Measurements from ENCODE around the gene CSKMT.

Gene CSKMT

GRCh38 chr11:62645946-62646824, 18.9 kb upstream of the CSKMT start, which contains the start of gene GANAB:
Gene GANAB, minus strand, starts transcription at chr11:62646613. Its CDS starts 14 bp downstream, at chr11:62646599.
- Histone ChIP-seq H3K27me3 (ENCODE audit: insufficient read depth, low read length, poor library complexity) (no peaks in the 10 kb centered on the region), H3K4me3 (ENCODE audit: low read length) (peak within 1 kb of the TSS; percentile 96), H3K56ac (ENCODE audit: low read length) (peak within 1 kb of the TSS; percentile 98), H2BK15ac (replicated peaks; ENCODE audit: low read depth) (no peak within 1 kb of the TSS), H4K8ac (ENCODE audit: low read depth, low read length) (peak within 1 kb of the TSS; percentile 94), H3K23ac (ENCODE audit: low read length) (peak within 1 kb of the TSS; percentile 48), H3K79me2 (ENCODE audit: control insufficient read depth, insufficient read depth, low read length) (peaks cover 25% of the 10 kb centered on the region), H3K18ac (ENCODE audit: low read length) (peak within 1 kb of the TSS; percentile 99), H3K9ac (ENCODE audit: low read length) (peak within 1 kb of the TSS; percentile 99), H4K5ac (ENCODE audit: low read length) (peak within 1 kb of the TSS; percentile 71), H3K4me2 (ENCODE audit: low read length) (peak within 1 kb of the TSS; percentile 99), H2BK120ac (ENCODE audit: low read depth, low read length) (peak within 1 kb of the TSS; percentile 0), H3K36me3 (ENCODE audit: control insufficient read depth, insufficient read depth, low read length) (peaks cover 10% of the 10 kb centered on the region), H2BK5ac (ENCODE audit: low read length) (peak within 1 kb of the TSS; percentile 67), H3K4me1 (ENCODE audit: control insufficient read depth, low read depth, low read length) (no peaks in the 10 kb centered on the region), H2AK5ac (ENCODE audit: low read length) (peak within 1 kb of the TSS; percentile 87), H3K4ac (ENCODE audit: low read depth, low read length) (peak within 1 kb of the TSS; percentile 99), H3K27ac (ENCODE audit: low read depth, low read length) (peak within 1 kb of the TSS; percentile 90), H3K79me1 (ENCODE audit: low read length) (peaks cover 19% of the 10 kb centered on the region)
- no CpG with 5 or more reads among the region's 73 CpGs for WGBS (ENCODE audit: extremely low coverage, insufficient coverage, low lambda C conversion rate)
- peak; percentile 99 for DNase-seq

DNA sequence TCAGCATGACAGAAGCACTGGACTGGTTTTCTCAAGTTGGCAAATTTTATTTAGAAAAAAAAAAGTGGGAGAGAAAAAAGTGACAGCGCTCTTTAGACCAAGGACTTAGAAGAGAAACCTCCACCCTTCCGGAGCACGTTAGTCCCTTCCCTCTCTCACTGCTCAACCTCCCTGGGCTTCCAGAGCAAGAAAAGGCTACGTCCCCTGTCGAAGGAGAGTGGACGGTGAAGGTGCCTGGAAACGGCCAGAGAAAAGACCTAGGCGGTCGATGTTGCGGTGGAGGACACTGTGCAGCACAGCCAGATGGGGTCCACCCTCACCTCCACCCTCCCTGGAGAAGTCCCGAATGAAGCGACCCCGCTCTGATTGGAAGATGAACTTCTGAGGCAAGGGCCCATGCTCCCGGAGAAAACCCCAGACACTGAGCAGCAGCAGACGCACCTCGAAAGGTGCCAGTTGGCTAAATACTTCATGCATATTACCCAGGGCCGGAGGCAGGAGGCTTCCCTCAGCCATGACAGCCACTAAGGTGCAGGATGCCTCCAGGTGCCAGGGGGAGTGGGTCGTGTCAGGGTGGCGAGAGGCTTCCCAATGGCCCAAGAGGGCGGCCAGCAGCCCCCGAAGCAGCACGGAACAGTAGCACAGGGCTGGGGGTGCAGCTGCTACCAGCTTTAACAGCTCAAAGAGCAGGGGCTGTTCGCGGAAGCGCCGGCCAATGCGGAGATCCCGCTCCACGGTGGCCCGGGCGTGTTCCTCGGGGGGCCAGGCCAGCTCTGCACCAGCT, 18.1 kb upstream of the CSKMT start:
- peaks cover 28% of the 10 kb centered on the region for H3K79me2 ChIP-seq (ENCODE audit: control insufficient read depth, insufficient read depth, low read length)
- H4K5ac ChIP-seq (ENCODE audit: low read length) = no peak overlapping the region
- peak overlapping the region; percentile 56 for H3K56ac ChIP-seq (ENCODE audit: low read length)
- no peak overlapping the region for H3K18ac ChIP-seq (ENCODE audit: low read length)
- H2BK5ac ChIP-seq (ENCODE audit: low read length) = no peak overlapping the region
- no peak overlapping the region for H2AK5ac ChIP-seq (ENCODE audit: low read length)
- peaks cover 10% of the 10 kb centered on the region for H3K36me3 ChIP-seq (ENCODE audit: control insufficient read depth, insufficient read depth, low read length)
- peaks cover 21% of the 10 kb centered on the region for H3K79me1 ChIP-seq (ENCODE audit: low read length)
- no peak overlapping the region for H3K4ac ChIP-seq (ENCODE audit: low read depth, low read length)
- no peak overlapping the region for H3K4me3 ChIP-seq (ENCODE audit: low read length)
- no peaks in the 10 kb centered on the region for H3K4me1 ChIP-seq (ENCODE audit: control insufficient read depth, low read depth, low read length)
- no peak overlapping the region for H3K4me2 ChIP-seq (ENCODE audit: low read length)
- no peak overlapping the region for H4K8ac ChIP-seq (ENCODE audit: low read depth, low read length)
- H3K27me3 ChIP-seq (ENCODE audit: insufficient read depth, low read length, poor library complexity) = no peaks in the 10 kb centered on the region
- no peak overlapping the region for H2BK120ac ChIP-seq (ENCODE audit: low read depth, low read length)
- WGBS (ENCODE audit: extremely low coverage, insufficient coverage, low lambda C conversion rate) = no CpG with 5 or more reads among the region's 32 CpGs
- no peak overlapping the region for H3K23ac ChIP-seq (ENCODE audit: low read length)
- DNase-seq = no peak
- H2BK15ac ChIP-seq (replicated peaks; ENCODE audit: low read depth) = no peak overlapping the region
- H3K9ac ChIP-seq (ENCODE audit: low read length) = peak overlapping the region; percentile 4
- H3K27ac ChIP-seq (ENCODE audit: low read depth, low read length) = no peak overlapping the region

DNA sequence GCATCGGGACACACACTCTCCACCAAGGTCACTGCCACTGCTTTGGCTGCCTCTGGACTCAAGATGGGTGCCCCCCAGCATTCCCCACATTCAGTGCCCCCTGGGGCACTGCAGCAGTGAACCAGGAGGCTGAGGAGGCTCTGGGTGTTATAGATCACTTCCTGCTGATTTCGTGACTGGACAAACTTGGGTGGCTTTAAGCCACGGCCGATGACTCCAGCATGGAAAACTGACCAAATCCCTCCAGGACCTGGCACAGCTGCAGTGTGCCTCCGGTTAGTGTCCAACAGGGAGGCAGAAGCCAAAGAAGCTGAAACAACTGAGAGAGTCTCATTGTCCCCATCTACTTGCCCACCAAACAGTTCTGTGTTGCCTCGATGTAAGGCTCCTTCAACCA, 17.5 kb upstream of the CSKMT start:
- no peak overlapping the region for H3K4me2 ChIP-seq (ENCODE audit: low read length)
- H3K27ac ChIP-seq (ENCODE audit: low read depth, low read length) = no peak overlapping the region
- no peak overlapping the region for H3K9ac ChIP-seq (ENCODE audit: low read length)
- H2BK15ac ChIP-seq (replicated peaks; ENCODE audit: low read depth) = no peak overlapping the region
- H4K8ac ChIP-seq (ENCODE audit: low read depth, low read length) = no peak overlapping the region
- H3K23ac ChIP-seq (ENCODE audit: low read length) = no peak overlapping the region
- no peak overlapping the region for H2BK5ac ChIP-seq (ENCODE audit: low read length)
- H3K4me1 ChIP-seq (ENCODE audit: control insufficient read depth, low read depth, low read length) = peaks cover 2% of the 10 kb centered on the region
- H3K4ac ChIP-seq (ENCODE audit: low read depth, low read length) = no peak overlapping the region
- H2BK120ac ChIP-seq (ENCODE audit: low read depth, low read length) = no peak overlapping the region
- H3K27me3 ChIP-seq (ENCODE audit: insufficient read depth, low read length, poor library complexity) = peaks cover 3% of the 10 kb centered on the region
- no peak for DNase-seq
- no peak overlapping the region for H2AK5ac ChIP-seq (ENCODE audit: low read length)
- H3K79me2 ChIP-seq (ENCODE audit: control insufficient read depth, insufficient read depth, low read length) = peaks cover 30% of the 10 kb centered on the region
- no peak overlapping the region for H3K18ac ChIP-seq (ENCODE audit: low read length)
- peaks cover 10% of the 10 kb centered on the region for H3K36me3 ChIP-seq (ENCODE audit: control insufficient read depth, insufficient read depth, low read length)
- H4K5ac ChIP-seq (ENCODE audit: low read length) = no peak overlapping the region
- WGBS (ENCODE audit: extremely low coverage, insufficient coverage, low lambda C conversion rate) = no CpG with 5 or more reads among the region's 6 CpGs
- no peak overlapping the region for H3K4me3 ChIP-seq (ENCODE audit: low read length)
- H3K79me1 ChIP-seq (ENCODE audit: low read length) = peaks cover 25% of the 10 kb centered on the region
- peak overlapping the region; percentile 56 for H3K56ac ChIP-seq (ENCODE audit: low read length)

GRCh38 chr11:62648185-62648966, 16.7 kb upstream of the CSKMT start:
- Histone ChIP-seq H2BK5ac (ENCODE audit: low read length) (no peak overlapping the region), H3K18ac (ENCODE audit: low read length) (no peak overlapping the region), H3K27ac (ENCODE audit: low read depth, low read length) (no peak overlapping the region), H3K4me2 (ENCODE audit: low read length) (no peak overlapping the region), H4K5ac (ENCODE audit: low read length) (no peak overlapping the region), H3K9ac (ENCODE audit: low read length) (no peak overlapping the region), H3K79me1 (ENCODE audit: low read length) (peaks cover 25% of the 10 kb centered on the region), H3K27me3 (ENCODE audit: insufficient read depth, low read length, poor library complexity) (peaks cover 3% of the 10 kb centered on the region), H4K8ac (ENCODE audit: low read depth, low read length) (no peak overlapping the region), H3K79me2 (ENCODE audit: control insufficient read depth, insufficient read depth, low read length) (peaks cover 31% of the 10 kb centered on the region), H2BK120ac (ENCODE audit: low read depth, low read length) (no peak overlapping the region), H3K23ac (ENCODE audit: low read length) (no peak overlapping the region), H2BK15ac (replicated peaks; ENCODE audit: low read depth) (no peak overlapping the region), H3K4me3 (ENCODE audit: low read length) (no peak overlapping the region), H3K4me1 (ENCODE audit: control insufficient read depth, low read depth, low read length) (peaks cover 2% of the 10 kb centered on the region), H2AK5ac (ENCODE audit: low read length) (no peak overlapping the region), H3K56ac (ENCODE audit: low read length) (no peak overlapping the region), H3K36me3 (ENCODE audit: control insufficient read depth, insufficient read depth, low read length) (peaks cover 8% of the 10 kb centered on the region), H3K4ac (ENCODE audit: low read depth, low read length) (no peak overlapping the region)
- WGBS (ENCODE audit: extremely low coverage, insufficient coverage, low lambda C conversion rate) = no CpG with 5 or more reads among the region's 24 CpGs
- DNase-seq = no peak

DNA sequence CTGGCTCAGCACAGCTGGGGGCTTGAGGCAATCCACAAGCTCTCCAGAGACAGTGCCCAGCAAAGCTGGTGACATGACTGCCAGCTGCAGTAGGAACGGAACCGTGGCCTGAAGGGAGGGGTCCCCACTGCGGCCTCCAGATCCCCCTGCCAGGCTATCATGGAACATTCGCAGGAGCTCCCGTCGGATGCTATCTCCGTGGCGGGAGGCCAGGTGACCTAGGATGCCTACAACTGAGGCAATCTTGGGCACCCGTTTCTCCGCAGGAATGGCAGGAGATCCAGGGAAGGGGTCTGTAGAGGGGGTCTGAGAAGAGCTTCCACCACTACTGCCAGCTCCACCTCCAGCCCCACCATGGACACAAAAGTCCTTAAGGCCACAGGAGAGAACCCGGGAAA, 16.1 kb upstream of the CSKMT start:
- Histone ChIP-seq H2AK5ac (ENCODE audit: low read length) (no peak overlapping the region), H3K9ac (ENCODE audit: low read length) (no peak overlapping the region), H3K79me1 (ENCODE audit: low read length) (peaks cover 25% of the 10 kb centered on the region), H4K8ac (ENCODE audit: low read depth, low read length) (no peak overlapping the region), H3K27ac (ENCODE audit: low read depth, low read length) (no peak overlapping the region), H3K27me3 (ENCODE audit: insufficient read depth, low read length, poor library complexity) (peaks cover 3% of the 10 kb centered on the region), H2BK5ac (ENCODE audit: low read length) (no peak overlapping the region), H3K4ac (ENCODE audit: low read depth, low read length) (no peak overlapping the region), H3K4me3 (ENCODE audit: low read length) (no peak overlapping the region), H2BK15ac (replicated peaks; ENCODE audit: low read depth) (no peak overlapping the region), H3K36me3 (ENCODE audit: control insufficient read depth, insufficient read depth, low read length) (peaks cover 8% of the 10 kb centered on the region), H3K4me2 (ENCODE audit: low read length) (no peak overlapping the region), H3K79me2 (ENCODE audit: control insufficient read depth, insufficient read depth, low read length) (peaks cover 31% of the 10 kb centered on the region), H4K5ac (ENCODE audit: low read length) (no peak overlapping the region), H3K4me1 (ENCODE audit: control insufficient read depth, low read depth, low read length) (peaks cover 2% of the 10 kb centered on the region), H2BK120ac (ENCODE audit: low read depth, low read length) (no peak overlapping the region), H3K23ac (ENCODE audit: low read length) (no peak overlapping the region), H3K18ac (ENCODE audit: low read length) (no peak overlapping the region), H3K56ac (ENCODE audit: low read length) (no peak overlapping the region)
- WGBS (ENCODE audit: extremely low coverage, insufficient coverage, low lambda C conversion rate) = no CpG with 5 or more reads among the region's 11 CpGs
- no peak for DNase-seq

Data from mesendoderm (in vitro differentiated cells).